ENCODE data around the gene DHRS2. TPM values are rescaled to one million over a fixed set of nuclear protein-coding genes. Genes with fewer than 3 reads are reported as not detected.

DHRS2 gene
- total RNA-seq, 4 donors from 2014 or later, result not detected

DNA sequence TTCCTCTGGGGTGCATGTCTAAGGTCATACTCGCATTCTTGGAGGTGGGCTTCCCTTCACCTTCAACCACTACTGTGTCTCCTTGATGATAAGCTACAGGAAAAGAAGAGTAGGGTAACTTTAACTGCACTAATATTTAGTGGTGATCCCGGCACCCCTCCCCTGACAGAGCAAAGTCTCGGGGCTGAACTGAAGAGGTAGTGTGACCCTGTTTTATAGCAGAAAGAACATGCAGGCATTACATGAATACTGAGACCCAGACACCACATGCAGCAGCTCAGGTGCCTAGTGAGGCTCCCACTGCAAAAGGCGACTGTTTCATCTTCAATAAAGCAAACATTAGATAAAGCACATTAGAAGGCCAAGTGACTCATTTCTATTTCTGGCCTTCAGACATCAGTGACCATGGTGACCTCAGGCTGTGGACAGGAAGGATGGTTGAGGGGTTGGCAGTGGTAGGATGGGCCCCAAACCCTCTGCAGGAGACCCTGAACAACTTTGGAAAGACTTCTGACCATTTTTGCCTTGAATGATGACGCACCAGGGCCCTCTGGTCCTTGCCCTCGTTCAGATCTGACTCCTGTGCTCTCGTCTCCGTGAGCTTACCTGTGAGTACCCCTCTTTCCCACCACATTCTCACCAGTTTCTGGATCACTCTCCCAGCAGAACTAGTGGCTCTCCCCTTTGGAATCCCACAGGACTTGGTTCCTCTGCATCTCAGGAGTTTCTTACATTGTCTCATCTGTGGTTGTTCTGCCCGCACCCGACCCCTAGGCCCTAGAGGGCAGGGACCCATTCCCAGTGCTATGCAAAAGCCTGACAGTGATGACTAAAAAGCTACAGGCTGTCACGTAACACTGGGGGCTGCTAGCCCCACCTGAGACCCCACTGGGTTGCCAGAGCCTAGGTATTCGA, 33.7 kb upstream of the DHRS2 start:
- TF ChIP-seq POLR2A (IDR thresholded peaks at IDR 0.05), result no peak
- TF ChIP-seq, protein P1, sequence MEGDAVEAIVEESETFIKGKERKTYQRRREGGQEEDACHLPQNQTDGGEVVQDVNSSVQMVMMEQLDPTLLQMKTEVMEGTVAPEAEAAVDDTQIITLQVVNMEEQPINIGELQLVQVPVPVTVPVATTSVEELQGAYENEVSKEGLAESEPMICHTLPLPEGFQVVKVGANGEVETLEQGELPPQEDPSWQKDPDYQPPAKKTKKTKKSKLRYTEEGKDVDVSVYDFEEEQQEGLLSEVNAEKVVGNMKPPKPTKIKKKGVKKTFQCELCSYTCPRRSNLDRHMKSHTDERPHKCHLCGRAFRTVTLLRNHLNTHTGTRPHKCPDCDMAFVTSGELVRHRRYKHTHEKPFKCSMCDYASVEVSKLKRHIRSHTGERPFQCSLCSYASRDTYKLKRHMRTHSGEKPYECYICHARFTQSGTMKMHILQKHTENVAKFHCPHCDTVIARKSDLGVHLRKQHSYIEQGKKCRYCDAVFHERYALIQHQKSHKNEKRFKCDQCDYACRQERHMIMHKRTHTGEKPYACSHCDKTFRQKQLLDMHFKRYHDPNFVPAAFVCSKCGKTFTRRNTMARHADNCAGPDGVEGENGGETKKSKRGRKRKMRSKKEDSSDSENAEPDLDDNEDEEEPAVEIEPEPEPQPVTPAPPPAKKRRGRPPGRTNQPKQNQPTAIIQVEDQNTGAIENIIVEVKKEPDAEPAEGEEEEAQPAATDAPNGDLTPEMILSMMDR (IDR thresholded peaks at IDR 0.05 in 4 of 5, conservative IDR thresholded peaks at IDR 0.05 in 1 of 5), result no peak
- H3K4me3 ChIP-seq, result no peak overlapping the region
- no peak overlapping the region for H3K27ac ChIP-seq
- in situ Hi-C loops (cut with MboI; ENCODE audit: low sequenced_read_pairs in 4 of 4), result no loop called here
- no peaks in the 10 kb centered on the region for H3K4me1 ChIP-seq
- H3K9me3 ChIP-seq, result no peaks in the 10 kb centered on the region
- intact Hi-C loops (cut with DNase I; ENCODE audit: low total_unique reads), result no loop called here
- no peaks in the 10 kb centered on the region for H3K36me3 ChIP-seq
- H3K27me3 ChIP-seq, result no peaks in the 10 kb centered on the region
- DNase-seq (no peak), ATAC-seq (peak in 1 of 2 donors; percentile 56)

DNA sequence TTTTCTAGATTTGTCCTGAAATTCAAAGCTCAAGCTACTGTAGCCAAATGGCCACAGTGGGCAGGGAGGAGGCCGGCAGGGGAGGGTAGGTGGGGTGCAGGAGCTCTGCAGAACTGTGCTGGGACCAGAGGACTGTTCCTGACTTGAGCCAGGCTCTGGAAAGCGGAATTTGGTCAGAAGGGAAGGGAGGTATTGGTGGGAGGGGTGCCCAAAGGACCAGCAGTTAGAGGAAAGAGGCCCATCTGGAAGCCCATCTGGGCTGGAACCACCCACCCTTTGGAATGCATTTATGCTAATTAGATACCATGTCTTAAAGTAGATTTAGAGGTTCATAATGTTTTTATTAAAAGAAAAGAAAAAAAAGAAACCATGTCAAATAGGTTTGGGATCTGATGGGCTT, 33.1 kb upstream of the DHRS2 start:
- Histone ChIP-seq H3K4me1 (no peaks in the 10 kb centered on the region), H3K27ac (no peak overlapping the region), H3K36me3 (no peaks in the 10 kb centered on the region), H3K27me3 (no peaks in the 10 kb centered on the region), H3K4me3 (no peak overlapping the region), H3K9me3 (no peaks in the 10 kb centered on the region)
- in situ Hi-C loops (cut with MboI; ENCODE audit: low sequenced_read_pairs in 4 of 4), result no loop called here
- intact Hi-C loops (cut with DNase I; ENCODE audit: low total_unique reads), result no loop called here
- no peak for TF ChIP-seq POLR2A (IDR thresholded peaks at IDR 0.05)
- DNase-seq (no peak), ATAC-seq (no peak)

DNA sequence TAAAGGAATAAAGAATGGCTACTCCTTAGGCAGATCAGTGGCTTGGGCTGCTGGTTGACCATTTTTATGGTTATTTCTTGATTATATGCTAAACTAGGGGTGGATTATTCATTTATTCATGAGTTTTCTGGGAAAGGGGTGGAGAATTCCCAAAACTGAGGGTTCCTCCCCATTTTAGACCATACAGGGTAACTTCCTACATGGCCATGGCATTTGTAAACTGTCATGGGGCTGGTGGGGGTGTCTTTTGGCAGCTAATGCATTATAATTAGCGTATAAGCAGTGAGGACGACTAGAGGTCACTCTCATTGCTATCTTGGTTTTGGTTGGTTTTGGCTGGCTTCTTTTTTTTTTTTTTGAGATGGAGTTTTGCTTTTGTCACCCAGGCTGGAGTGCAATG, 32.0 kb upstream of the DHRS2 start:
- DNase-seq (no peak), ATAC-seq (no peak)
- in situ Hi-C loops (cut with MboI; ENCODE audit: low sequenced_read_pairs in 4 of 4) (no loop called here), intact Hi-C loops (cut with DNase I; ENCODE audit: low total_unique reads) (no loop called here)
- H3K27ac ChIP-seq, result no peak overlapping the region
- TF ChIP-seq, protein P1 (IDR thresholded peaks at IDR 0.05 in 4 of 5, conservative IDR thresholded peaks at IDR 0.05 in 1 of 5), result no peak
- TF ChIP-seq POLR2A (IDR thresholded peaks at IDR 0.05), result no peak
- H3K9me3 ChIP-seq, result no peaks in the 10 kb centered on the region
- H3K36me3 ChIP-seq, result no peaks in the 10 kb centered on the region
- H3K27me3 ChIP-seq, result no peaks in the 10 kb centered on the region
- H3K4me1 ChIP-seq, result no peaks in the 10 kb centered on the region
- no peak overlapping the region for H3K4me3 ChIP-seq

DNA sequence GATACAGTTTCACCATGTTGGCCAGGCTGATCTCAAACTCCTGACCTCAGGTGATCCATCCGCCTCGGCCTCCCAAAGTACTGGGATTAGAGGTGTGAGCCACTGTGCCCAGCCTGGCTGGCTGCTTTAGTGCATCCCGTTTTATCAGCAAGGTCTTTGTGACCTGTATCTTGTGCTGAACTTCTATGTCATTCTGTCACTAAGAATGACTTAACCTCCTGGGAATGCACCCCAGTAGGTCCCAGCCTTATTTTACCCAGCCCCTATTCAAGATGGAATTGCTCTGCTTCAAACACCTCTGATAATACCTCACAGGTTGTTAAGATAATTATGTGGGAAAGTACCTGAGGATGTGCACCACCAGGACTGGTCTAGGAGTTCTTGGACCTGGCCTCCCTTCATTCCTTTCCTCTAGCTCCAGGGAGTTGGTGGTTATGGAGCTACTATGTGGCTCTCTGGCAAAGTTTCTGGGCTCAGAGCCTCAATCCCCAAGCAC, 31.4 kb upstream of the DHRS2 start:
- Histone ChIP-seq H3K36me3 (no peaks in the 10 kb centered on the region), H3K27ac (no peak overlapping the region), H3K9me3 (no peaks in the 10 kb centered on the region), H3K4me3 (no peak overlapping the region), H3K27me3 (no peaks in the 10 kb centered on the region), H3K4me1 (no peaks in the 10 kb centered on the region)
- ATAC-seq, result no peak
- TF ChIP-seq, protein P1 (IDR thresholded peaks at IDR 0.05 in 4 of 5, conservative IDR thresholded peaks at IDR 0.05 in 1 of 5), result no peak
- TF ChIP-seq POLR2A (IDR thresholded peaks at IDR 0.05), result no peak
- DNase-seq, result no peak
- intact Hi-C loops (cut with DNase I; ENCODE audit: low total_unique reads), result no loop called here
- in situ Hi-C loops (cut with MboI; ENCODE audit: low sequenced_read_pairs in 4 of 4), result no loop called here

DNA sequence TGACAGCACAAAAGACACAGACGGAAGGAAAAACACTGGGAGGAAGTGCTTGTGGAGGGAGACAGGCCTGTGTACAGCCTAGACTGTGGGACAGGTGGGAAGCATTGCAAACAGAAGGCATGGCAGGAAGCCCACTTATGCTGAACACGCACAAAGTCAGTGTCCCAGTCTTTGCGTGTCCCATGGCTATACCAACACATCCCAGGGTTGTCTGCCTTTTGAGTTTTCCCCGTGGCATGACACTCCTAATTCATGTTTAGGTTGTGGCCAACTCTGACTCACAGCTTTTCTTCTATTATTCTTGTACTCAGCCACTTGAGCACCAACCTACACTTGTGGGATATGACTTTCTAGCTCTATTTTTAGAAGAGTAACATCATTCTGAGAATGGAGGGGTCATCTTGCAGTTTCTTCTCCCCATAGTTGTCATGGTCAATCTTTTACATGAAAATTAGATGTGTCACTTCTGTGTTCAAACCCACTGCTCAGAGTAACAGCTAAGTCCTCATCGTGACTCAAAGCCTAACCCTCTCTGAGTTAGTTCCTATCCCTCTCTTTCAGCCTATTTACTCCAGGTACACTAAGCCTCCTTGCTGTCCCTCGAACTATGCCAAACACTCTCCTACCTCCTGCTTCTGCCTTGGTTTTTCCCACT, 30.1 kb upstream of the DHRS2 start:
- H3K9me3 ChIP-seq, result no peaks in the 10 kb centered on the region
- H3K27me3 ChIP-seq, result no peaks in the 10 kb centered on the region
- intact Hi-C loops (cut with DNase I; ENCODE audit: low total_unique reads) (no loop called here), in situ Hi-C loops (cut with MboI; ENCODE audit: low sequenced_read_pairs in 4 of 4) (no loop called here)
- no peak for TF ChIP-seq POLR2A (IDR thresholded peaks at IDR 0.05)
- TF ChIP-seq, protein P1 (IDR thresholded peaks at IDR 0.05 in 4 of 5, conservative IDR thresholded peaks at IDR 0.05 in 1 of 5), result no peak
- ATAC-seq, result peak in 1 of 2 donors; percentile 74
- H3K27ac ChIP-seq, result peak overlapping the region in 1 of 4 donors; percentile 25
- peak in 1 of 2 donors; percentile 21 for DNase-seq
- H3K4me3 ChIP-seq, result no peak overlapping the region
- H3K36me3 ChIP-seq, result no peaks in the 10 kb centered on the region
- H3K4me1 ChIP-seq, result no peaks in the 10 kb centered on the region

Data from gastrocnemius medialis (tissue), 4 donors.